Liver (tissue), 9 donors: Measurements from ENCODE around the gene MTSS2. TPM values are rescaled to one million over a fixed set of nuclear protein-coding genes. Genes with fewer than 3 reads are reported as not detected.

Experiments
- DNase-seq: peaks from one replicate; pipeline ENCODE4 v3.0.0-alpha.2; 2017; ENCODE audit warnings: low spot score
- H3K27ac ChIP-seq, 2 donors: one replicate each; pipeline ENCODE4 v1.7.0; 2013; ENCODE audit warnings: inconsistent platforms in 2 of 2, low read length in 2 of 2, control low read depth in 1 of 2, low read depth in 1 of 2, mild to moderate bottlenecking in 1 of 2
- H3K27me3 ChIP-seq, 4 donors: one replicate each; pipeline versions ENCODE4 v1.6.1 to v1.7.0; 2013; ENCODE audit warnings: low read length in 3 of 4, inconsistent platforms in 1 of 4, mild to moderate bottlenecking in 1 of 4, moderate library complexity in 1 of 4; ENCODE audit not compliant: control insufficient read depth in 4 of 4, insufficient read depth in 4 of 4
- H3K36me3 ChIP-seq, 4 donors: one replicate each; pipeline versions ENCODE4 v1.6.1 to v1.7.0; 2013; ENCODE audit warnings: low read length in 3 of 4, mild to moderate bottlenecking in 3 of 4, low read depth in 1 of 4, moderate library complexity in 1 of 4; ENCODE audit not compliant: control insufficient read depth in 4 of 4, insufficient read depth in 3 of 4
- H3K4me1 ChIP-seq, 4 donors: one replicate each; pipeline versions ENCODE4 v1.6.1 to v1.7.0; 2013; ENCODE audit warnings: low read length in 3 of 4, mild to moderate bottlenecking in 3 of 4, moderate library complexity in 1 of 4; ENCODE audit not compliant: control insufficient read depth in 4 of 4, insufficient read depth in 4 of 4
- H3K4me3 ChIP-seq, 3 donors: one replicate each; pipeline versions ENCODE4 v1.6.1 to v1.7.0; 2013; ENCODE audit warnings: low read length in 3 of 3, control low read depth in 1 of 3, low read depth in 1 of 3, mild to moderate bottlenecking in 1 of 3
- H3K9ac ChIP-seq, 2 donors: one replicate each; pipeline ENCODE4 v1.7.0; 2013; ENCODE audit warnings: low read length in 2 of 2, mild to moderate bottlenecking in 2 of 2, moderate library complexity in 2 of 2, control low read depth in 1 of 2, low read depth in 1 of 2
- H3K9me3 ChIP-seq, 4 donors: one replicate each; pipeline versions ENCODE4 v1.6.1 to v1.7.0; 2013; ENCODE audit warnings: low read length in 3 of 4; ENCODE audit not compliant: control insufficient read depth in 4 of 4
- EGR1 ChIP-seq, 2 donors: IDR thresholded peaks; 2 replicates each; pipeline ENCODE4 v1.6.1; 2016 to 2018; ENCODE audit warnings: antibody characterized with exemption in 2 of 2, low read depth in 2 of 2
- FOXA1 ChIP-seq: IDR thresholded peaks from 2 replicates; pipeline ENCODE4 v1.6.1; 2016; ENCODE audit warnings: antibody characterized with exemption
- GABPA ChIP-seq, 2 donors: IDR thresholded peaks in 1 of 2; conservative IDR thresholded peaks in 1 of 2; 2 replicates each; pipeline ENCODE4 v1.6.1; 2016; ENCODE audit warnings: antibody characterized with exemption in 2 of 2, mild to moderate bottlenecking in 1 of 2, moderate library complexity in 1 of 2
- HNF4A ChIP-seq, 2 donors: conservative IDR thresholded peaks; 2 replicates each; pipeline ENCODE4 v1.6.1; 2016; ENCODE audit warnings: antibody characterized with exemption in 2 of 2, mild to moderate bottlenecking in 2 of 2
- HNF4G ChIP-seq: IDR thresholded peaks from 2 replicates; pipeline ENCODE4 v1.6.1; 2016; ENCODE audit warnings: antibody characterized with exemption
- JUND ChIP-seq, 2 donors: IDR thresholded peaks; 2 replicates each; pipeline ENCODE4 v1.6.1; 2016; ENCODE audit warnings: antibody characterized with exemption in 2 of 2
- NR2F2 ChIP-seq: IDR thresholded peaks from 2 replicates; pipeline ENCODE4 v1.6.1; 2016; ENCODE audit warnings: antibody characterized with exemption
- RAD21 ChIP-seq, 2 donors: IDR thresholded peaks; 2 replicates each; pipeline ENCODE4 v1.6.1; 2016; ENCODE audit warnings: antibody characterized with exemption in 2 of 2, mild to moderate bottlenecking in 2 of 2
- RXRA ChIP-seq, 2 donors: IDR thresholded peaks; 2 replicates each; pipeline ENCODE4 v1.6.1; 2017 to 2018; ENCODE audit warnings: antibody characterized with exemption in 2 of 2, mild to moderate bottlenecking in 1 of 2
- SP1 ChIP-seq: IDR thresholded peaks from 2 replicates; pipeline ENCODE4 v1.6.1; 2018; ENCODE audit warnings: antibody characterized with exemption, mild to moderate bottlenecking
- TAF1 ChIP-seq: conservative IDR thresholded peaks from 2 replicates; pipeline ENCODE4 v1.6.1; 2016; ENCODE audit warnings: antibody characterized with exemption, mild to moderate bottlenecking
- YY1 ChIP-seq: IDR thresholded peaks from 2 replicates; pipeline ENCODE4 v1.6.1; 2016; ENCODE audit warnings: antibody characterized with exemption, mild to moderate bottlenecking
- WGBS: extraction: QIAGEN DNeasy Blood & Tissue Kit; methylation state at CpG from one replicate; pipeline ENCODE4 v1.1.7; 2013; 5-methylcytosine and 5-hydroxymethylcytosine counted together
- polyA plus RNA-seq, 2 donors: library from polyadenylated mRNA; stranded (reverse) in 1 of 2; unstranded in 1 of 2; fragments of 200-250 nt in 1 of 2; fragments of >200 nt in 1 of 2; fragmentation: Nextera tagmentation in 1 of 2; extraction: Ambion mirVana in 1 of 2; gene quantifications; one replicate each; pipeline versions ENCODE4 v1.2.1 to v1.2.3, GENCODE V29; 2013 to 2015
- total RNA-seq, 2 donors: library from RNA; depleted of rRNA; stranded (reverse); fragments of >200 nt; gene quantifications; one replicate each; pipeline ENCODE4 v1.2.3, GENCODE V29; 2014
- TF ChIP-seq, protein P1 (sequence below): IDR thresholded peaks from 2 replicates; pipeline ENCODE4 v1.6.1; 2016; ENCODE audit warnings: antibody characterized with exemption, mild to moderate bottlenecking
- TF ChIP-seq, protein P2 (sequence below): IDR thresholded peaks from 2 replicates; pipeline ENCODE4 v1.6.1; 2016; ENCODE audit warnings: antibody characterized with exemption
- TF ChIP-seq, protein P3 (sequence below): IDR thresholded peaks from 2 replicates; pipeline ENCODE4 v1.6.1; 2016; ENCODE audit warnings: antibody characterized with exemption
- TF ChIP-seq, protein P4 (sequence below): IDR thresholded peaks from 2 replicates; pipeline ENCODE4 v1.6.1; 2016; ENCODE audit warnings: antibody characterized with exemption
- TF ChIP-seq, protein P5 (sequence below): fragments of 150-350 bp; IDR thresholded peaks from 2 replicates; pipeline ENCODE4 v1.5.1; 2017; ENCODE audit warnings: improper control_type of control experiment, low read depth, low read length; ENCODE audit not compliant: missing input control
- donor health status: healthy.
- donor health status: healthy.
- donor health status: healthy.
- donor health status: healthy.
- donor health status: healthy.

Gene MTSS2
- total and polyA plus RNA-seq, 4 donors: 3.8 to 95.7 (median 35.9) TPM

DNA sequence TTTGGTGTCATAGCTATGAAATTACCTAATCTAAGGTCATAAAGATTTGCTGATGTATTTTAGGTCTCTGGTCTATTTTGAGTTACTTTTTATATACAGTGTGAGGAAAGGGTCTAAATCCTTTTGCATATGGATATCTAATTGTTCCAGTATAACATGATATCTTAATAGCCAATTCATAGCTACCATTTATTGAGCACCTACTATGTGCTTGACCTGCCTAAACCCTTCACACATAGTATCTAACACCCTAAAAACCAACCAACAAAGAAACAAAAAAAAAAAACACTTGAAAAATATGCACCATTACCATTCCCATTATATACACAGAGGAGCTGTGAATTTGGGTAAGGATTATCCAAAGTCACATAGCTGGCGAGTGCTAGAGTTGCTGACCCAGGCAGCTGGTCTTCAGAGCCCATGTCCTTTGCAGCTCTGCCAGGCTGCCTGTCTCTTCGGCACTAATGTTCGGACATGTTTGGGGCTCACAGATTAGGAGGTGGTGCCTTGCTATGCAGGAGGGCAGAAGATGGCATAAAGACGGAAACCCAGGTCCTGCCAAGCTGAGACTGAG lies 48.8 kb upstream of the MTSS2 start (continued):
- TF ChIP-seq, protein P1, sequence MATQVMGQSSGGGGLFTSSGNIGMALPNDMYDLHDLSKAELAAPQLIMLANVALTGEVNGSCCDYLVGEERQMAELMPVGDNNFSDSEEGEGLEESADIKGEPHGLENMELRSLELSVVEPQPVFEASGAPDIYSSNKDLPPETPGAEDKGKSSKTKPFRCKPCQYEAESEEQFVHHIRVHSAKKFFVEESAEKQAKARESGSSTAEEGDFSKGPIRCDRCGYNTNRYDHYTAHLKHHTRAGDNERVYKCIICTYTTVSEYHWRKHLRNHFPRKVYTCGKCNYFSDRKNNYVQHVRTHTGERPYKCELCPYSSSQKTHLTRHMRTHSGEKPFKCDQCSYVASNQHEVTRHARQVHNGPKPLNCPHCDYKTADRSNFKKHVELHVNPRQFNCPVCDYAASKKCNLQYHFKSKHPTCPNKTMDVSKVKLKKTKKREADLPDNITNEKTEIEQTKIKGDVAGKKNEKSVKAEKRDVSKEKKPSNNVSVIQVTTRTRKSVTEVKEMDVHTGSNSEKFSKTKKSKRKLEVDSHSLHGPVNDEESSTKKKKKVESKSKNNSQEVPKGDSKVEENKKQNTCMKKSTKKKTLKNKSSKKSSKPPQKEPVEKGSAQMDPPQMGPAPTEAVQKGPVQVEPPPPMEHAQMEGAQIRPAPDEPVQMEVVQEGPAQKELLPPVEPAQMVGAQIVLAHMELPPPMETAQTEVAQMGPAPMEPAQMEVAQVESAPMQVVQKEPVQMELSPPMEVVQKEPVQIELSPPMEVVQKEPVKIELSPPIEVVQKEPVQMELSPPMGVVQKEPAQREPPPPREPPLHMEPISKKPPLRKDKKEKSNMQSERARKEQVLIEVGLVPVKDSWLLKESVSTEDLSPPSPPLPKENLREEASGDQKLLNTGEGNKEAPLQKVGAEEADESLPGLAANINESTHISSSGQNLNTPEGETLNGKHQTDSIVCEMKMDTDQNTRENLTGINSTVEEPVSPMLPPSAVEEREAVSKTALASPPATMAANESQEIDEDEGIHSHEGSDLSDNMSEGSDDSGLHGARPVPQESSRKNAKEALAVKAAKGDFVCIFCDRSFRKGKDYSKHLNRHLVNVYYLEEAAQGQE: no peak
- TF ChIP-seq, protein P2, sequence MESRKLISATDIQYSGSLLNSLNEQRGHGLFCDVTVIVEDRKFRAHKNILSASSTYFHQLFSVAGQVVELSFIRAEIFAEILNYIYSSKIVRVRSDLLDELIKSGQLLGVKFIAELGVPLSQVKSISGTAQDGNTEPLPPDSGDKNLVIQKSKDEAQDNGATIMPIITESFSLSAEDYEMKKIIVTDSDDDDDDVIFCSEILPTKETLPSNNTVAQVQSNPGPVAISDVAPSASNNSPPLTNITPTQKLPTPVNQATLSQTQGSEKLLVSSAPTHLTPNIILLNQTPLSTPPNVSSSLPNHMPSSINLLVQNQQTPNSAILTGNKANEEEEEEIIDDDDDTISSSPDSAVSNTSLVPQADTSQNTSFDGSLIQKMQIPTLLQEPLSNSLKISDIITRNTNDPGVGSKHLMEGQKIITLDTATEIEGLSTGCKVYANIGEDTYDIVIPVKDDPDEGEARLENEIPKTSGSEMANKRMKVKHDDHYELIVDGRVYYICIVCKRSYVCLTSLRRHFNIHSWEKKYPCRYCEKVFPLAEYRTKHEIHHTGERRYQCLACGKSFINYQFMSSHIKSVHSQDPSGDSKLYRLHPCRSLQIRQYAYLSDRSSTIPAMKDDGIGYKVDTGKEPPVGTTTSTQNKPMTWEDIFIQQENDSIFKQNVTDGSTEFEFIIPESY: no peak
- TF ChIP-seq, protein P3, sequence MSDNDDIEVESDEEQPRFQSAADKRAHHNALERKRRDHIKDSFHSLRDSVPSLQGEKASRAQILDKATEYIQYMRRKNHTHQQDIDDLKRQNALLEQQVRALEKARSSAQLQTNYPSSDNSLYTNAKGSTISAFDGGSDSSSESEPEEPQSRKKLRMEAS: no peak
- TF ChIP-seq RAD21 (IDR thresholded peaks at IDR 0.05): no peak
- TF ChIP-seq FOXA1: no peak
- TF ChIP-seq, protein P4, sequence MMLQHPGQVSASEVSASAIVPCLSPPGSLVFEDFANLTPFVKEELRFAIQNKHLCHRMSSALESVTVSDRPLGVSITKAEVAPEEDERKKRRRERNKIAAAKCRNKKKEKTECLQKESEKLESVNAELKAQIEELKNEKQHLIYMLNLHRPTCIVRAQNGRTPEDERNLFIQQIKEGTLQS: no peak
- no peak for TF ChIP-seq SP1
- no peak for TF ChIP-seq EGR1 (IDR thresholded peaks at IDR 0.05; ENCODE audit: low read depth in 2 of 2)
- TF ChIP-seq YY1: no peak

DNA sequence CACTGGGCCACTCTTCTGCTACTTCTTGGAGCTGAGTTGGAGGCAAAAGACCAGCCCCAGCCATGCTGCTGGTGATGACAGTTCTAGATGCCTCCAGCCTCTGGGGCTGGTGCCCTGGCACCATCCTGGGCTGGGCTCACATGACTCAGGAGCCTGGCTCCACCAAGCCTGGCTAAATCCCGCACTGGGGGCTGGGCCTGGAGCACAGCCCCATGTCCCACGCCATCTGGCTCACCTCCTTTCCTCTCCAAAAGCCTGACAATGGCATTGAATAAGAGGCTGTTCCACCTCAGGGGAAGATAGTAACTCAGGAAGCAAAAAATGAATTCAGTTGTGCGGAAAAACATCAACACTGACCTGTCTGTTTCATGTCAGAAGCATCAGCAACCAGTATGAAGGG lies 45.1 kb upstream of the MTSS2 start:
- no peak for TF ChIP-seq HNF4G
- TF ChIP-seq SP1: no peak
- no peak for TF ChIP-seq GABPA (IDR thresholded peaks at IDR 0.05 in 1 of 2, conservative IDR thresholded peaks at IDR 0.05 in 1 of 2)
- TF ChIP-seq TAF1: no peak
- no peak for TF ChIP-seq RAD21 (IDR thresholded peaks at IDR 0.05)
- TF ChIP-seq EGR1 (IDR thresholded peaks at IDR 0.05; ENCODE audit: low read depth in 2 of 2): no peak
- no peak for TF ChIP-seq RXRA (IDR thresholded peaks at IDR 0.05)
- no peak for TF ChIP-seq FOXA1
- no peak for TF ChIP-seq JUND (IDR thresholded peaks at IDR 0.05)
- TF ChIP-seq, protein P5, sequence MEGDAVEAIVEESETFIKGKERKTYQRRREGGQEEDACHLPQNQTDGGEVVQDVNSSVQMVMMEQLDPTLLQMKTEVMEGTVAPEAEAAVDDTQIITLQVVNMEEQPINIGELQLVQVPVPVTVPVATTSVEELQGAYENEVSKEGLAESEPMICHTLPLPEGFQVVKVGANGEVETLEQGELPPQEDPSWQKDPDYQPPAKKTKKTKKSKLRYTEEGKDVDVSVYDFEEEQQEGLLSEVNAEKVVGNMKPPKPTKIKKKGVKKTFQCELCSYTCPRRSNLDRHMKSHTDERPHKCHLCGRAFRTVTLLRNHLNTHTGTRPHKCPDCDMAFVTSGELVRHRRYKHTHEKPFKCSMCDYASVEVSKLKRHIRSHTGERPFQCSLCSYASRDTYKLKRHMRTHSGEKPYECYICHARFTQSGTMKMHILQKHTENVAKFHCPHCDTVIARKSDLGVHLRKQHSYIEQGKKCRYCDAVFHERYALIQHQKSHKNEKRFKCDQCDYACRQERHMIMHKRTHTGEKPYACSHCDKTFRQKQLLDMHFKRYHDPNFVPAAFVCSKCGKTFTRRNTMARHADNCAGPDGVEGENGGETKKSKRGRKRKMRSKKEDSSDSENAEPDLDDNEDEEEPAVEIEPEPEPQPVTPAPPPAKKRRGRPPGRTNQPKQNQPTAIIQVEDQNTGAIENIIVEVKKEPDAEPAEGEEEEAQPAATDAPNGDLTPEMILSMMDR: no peak
- no peak for TF ChIP-seq HNF4A (conservative IDR thresholded peaks at IDR 0.05)
- TF ChIP-seq, protein P4: no peak
- TF ChIP-seq YY1: no peak
- TF ChIP-seq NR2F2: no peak
- WGBS: 98% methylated on average over 3 of the region's 3 CpGs
- Histone ChIP-seq H3K27me3 (no peaks in the 10 kb centered on the region), H3K36me3 (peaks cover 0 to 4% (median 3%) of the 10 kb centered on the region in 4 donors), H3K9ac (no peak overlapping the region), H3K4me1 (peaks cover 6 to 13% (median 10%) of the 10 kb centered on the region in 4 donors), H3K27ac (no peak overlapping the region), H3K9me3 (no peaks in the 10 kb centered on the region), H3K4me3 (no peak overlapping the region)
- DNase-seq: no peak
